ENCODE results near the gene PTPN2.
"Not testable (repeated sequence)": the region's sequence is repeated elsewhere in the genome, so short reads cannot be mapped to it uniquely, and the experiment has no call there.

The PTPN2 gene

GRCh38 chr18:12816451-12816850 is 67.6 kb downstream of the PTPN2 start:
- ATAC-seq (ENCODE audit: low read depth) (no peak), DNase-seq (ENCODE audit: low spot score in 2 of 2) (no peak)
- H3K36me3 Mint-ChIP-seq = peaks cover 29% of the 10 kb centered on the region
- H3K27ac Mint-ChIP-seq = no peak overlapping the region
- no peaks in the 10 kb centered on the region for H3K27me3 Mint-ChIP-seq
- H3K4me1 Mint-ChIP-seq = peaks cover 11% of the 10 kb centered on the region
- no peaks in the 10 kb centered on the region for H3K9me3 Mint-ChIP-seq
- H3K4me3 Mint-ChIP-seq = no peak overlapping the region

GRCh38 chr18:12811191-12811950 is 72.7 kb downstream of the PTPN2 start:
- H3K4me1 Mint-ChIP-seq = peaks cover 2% of the 10 kb centered on the region
- no peak for DNase-seq (ENCODE audit: low spot score in 2 of 2)
- no peaks in the 10 kb centered on the region for H3K9me3 Mint-ChIP-seq
- no peak for ATAC-seq (ENCODE audit: low read depth)
- H3K4me3 Mint-ChIP-seq = no peak overlapping the region
- no peak overlapping the region for H3K27ac Mint-ChIP-seq
- H3K36me3 Mint-ChIP-seq = peaks cover 40% of the 10 kb centered on the region
- no peaks in the 10 kb centered on the region for H3K27me3 Mint-ChIP-seq

- no peaks in the 10 kb centered on the region for H3K27me3 Mint-ChIP-seq
- no peak for DNase-seq (ENCODE audit: low spot score in 2 of 2)
- peak overlapping the region; percentile 20 for H3K27ac Mint-ChIP-seq
- no peak for ATAC-seq (ENCODE audit: low read depth)
- no peak overlapping the region for H3K4me3 Mint-ChIP-seq
- H3K36me3 Mint-ChIP-seq = peaks cover 42% of the 10 kb centered on the region
- peaks cover 17% of the 10 kb centered on the region for H3K4me1 Mint-ChIP-seq
- H3K9me3 Mint-ChIP-seq = no peaks in the 10 kb centered on the region
Observed at GRCh38 chr18:12803069-12803936, 80.7 kb downstream of the PTPN2 start.

- Mint-ChIP-seq H3K4me3 (no peak overlapping the region), H3K4me1 (peaks cover 17% of the 10 kb centered on the region), H3K27me3 (no peaks in the 10 kb centered on the region), H3K36me3 (peaks cover 44% of the 10 kb centered on the region), H3K9me3 (no peaks in the 10 kb centered on the region), H3K27ac (no peak overlapping the region)
- DNase-seq (ENCODE audit: low spot score in 2 of 2) (no peak), ATAC-seq (ENCODE audit: low read depth) (no peak)
Observed at GRCh38 chr18:12802538-12802937, 81.5 kb downstream of the PTPN2 start.

- no peak for ATAC-seq (ENCODE audit: low read depth)
- Mint-ChIP-seq H3K4me3 (no peak overlapping the region), H3K27me3 (no peaks in the 10 kb centered on the region), H3K4me1 (no peaks in the 10 kb centered on the region), H3K9me3 (no peaks in the 10 kb centered on the region), H3K27ac (no peak overlapping the region), H3K36me3 (peaks cover 17% of the 10 kb centered on the region)
- DNase-seq (ENCODE audit: low spot score in 2 of 2) = no peak
Observed at GRCh38 chr18:12796448-12796847, 87.6 kb downstream of the PTPN2 start.

- DNase-seq (ENCODE audit: low spot score in 2 of 2) (no peak), ATAC-seq (ENCODE audit: low read depth) (no peak)
- Mint-ChIP-seq H3K4me3 (no peak overlapping the region), H3K27me3 (no peaks in the 10 kb centered on the region), H3K36me3 (peaks cover 6% of the 10 kb centered on the region), H3K27ac (no peak overlapping the region), H3K9me3 (no peaks in the 10 kb centered on the region), H3K4me1 (no peaks in the 10 kb centered on the region)
Observed at GRCh38 chr18:12791610-12792009, 92.4 kb downstream of the PTPN2 start.

- no peaks in the 10 kb centered on the region for H3K9me3 Mint-ChIP-seq
- ATAC-seq (ENCODE audit: low read depth) (no peak), DNase-seq (ENCODE audit: low spot score in 2 of 2) (no peak)
- H3K27me3 Mint-ChIP-seq = no peaks in the 10 kb centered on the region
- H3K4me3 Mint-ChIP-seq = no peak overlapping the region
- peaks cover 5% of the 10 kb centered on the region for H3K36me3 Mint-ChIP-seq
- no peaks in the 10 kb centered on the region for H3K4me1 Mint-ChIP-seq
- no peak overlapping the region for H3K27ac Mint-ChIP-seq
Observed at GRCh38 chr18:12786669-12787068, 97.4 kb downstream of the PTPN2 start.

GRCh38 chr18:12783524-12783923 is 100.5 kb downstream of the PTPN2 start:
- DNase-seq (ENCODE audit: low spot score in 2 of 2) (no peak), ATAC-seq (ENCODE audit: low read depth) (no peak)
- Mint-ChIP-seq H3K4me3 (no peak overlapping the region), H3K27me3 (no peaks in the 10 kb centered on the region), H3K9me3 (no peaks in the 10 kb centered on the region), H3K36me3 (peaks cover 2% of the 10 kb centered on the region), H3K27ac (peak overlapping the region; percentile 24), H3K4me1 (peaks cover under 1% of the 10 kb centered on the region)

GRCh38 chr18:12782521-12782920 is 101.5 kb downstream of the PTPN2 start:
- H3K4me3 Mint-ChIP-seq = no peak overlapping the region
- no peak for ATAC-seq (ENCODE audit: low read depth)
- H3K27me3 Mint-ChIP-seq = no peaks in the 10 kb centered on the region
- no peak overlapping the region for H3K27ac Mint-ChIP-seq
- no peak for DNase-seq (ENCODE audit: low spot score in 2 of 2)
- H3K36me3 Mint-ChIP-seq = peaks cover 2% of the 10 kb centered on the region
- peaks cover 2% of the 10 kb centered on the region for H3K4me1 Mint-ChIP-seq
- no peaks in the 10 kb centered on the region for H3K9me3 Mint-ChIP-seq

GRCh38 chr18:12779456-12779855 is 104.6 kb downstream of the PTPN2 start:
- H3K27ac Mint-ChIP-seq = no peak overlapping the region
- H3K4me1 Mint-ChIP-seq = peaks cover 2% of the 10 kb centered on the region
- H3K27me3 Mint-ChIP-seq = no peaks in the 10 kb centered on the region
- no peak overlapping the region for H3K4me3 Mint-ChIP-seq
- H3K36me3 Mint-ChIP-seq = no peaks in the 10 kb centered on the region
- no peaks in the 10 kb centered on the region for H3K9me3 Mint-ChIP-seq
- ATAC-seq (ENCODE audit: low read depth) (no peak), DNase-seq (ENCODE audit: low spot score in 2 of 2) (no peak)

- Mint-ChIP-seq H3K4me3 (no peak overlapping the region), H3K36me3 (no peaks in the 10 kb centered on the region), H3K27me3 (no peaks in the 10 kb centered on the region), H3K4me1 (peaks cover 2% of the 10 kb centered on the region), H3K9me3 (no peaks in the 10 kb centered on the region), H3K27ac (no peak overlapping the region)
- no peak for DNase-seq (ENCODE audit: low spot score in 2 of 2)
- ATAC-seq (ENCODE audit: low read depth) = no peak
Observed at GRCh38 chr18:12779043-12779442, 105.0 kb downstream of the PTPN2 start.

GRCh38 chr18:12777500-12777944 is 106.5 kb downstream of the PTPN2 start:
- Mint-ChIP-seq H3K9me3 (no peaks in the 10 kb centered on the region), H3K36me3 (no peaks in the 10 kb centered on the region), H3K4me3 (peak overlapping the region; percentile 56), H3K27me3 (no peaks in the 10 kb centered on the region), H3K27ac (no peak overlapping the region), H3K4me1 (peaks cover 2% of the 10 kb centered on the region)
- ATAC-seq (ENCODE audit: low read depth) (peak; percentile 27), DNase-seq (ENCODE audit: low spot score in 2 of 2) (no peak)

- no peak overlapping the region for H3K27ac Mint-ChIP-seq
- DNase-seq (ENCODE audit: low spot score in 2 of 2) = no peak
- peak overlapping the region; percentile 56 for H3K4me3 Mint-ChIP-seq
- no peaks in the 10 kb centered on the region for H3K36me3 Mint-ChIP-seq
- peak; percentile 15 for ATAC-seq (ENCODE audit: low read depth)
- H3K4me1 Mint-ChIP-seq = peaks cover 2% of the 10 kb centered on the region
- H3K27me3 Mint-ChIP-seq = no peaks in the 10 kb centered on the region
- no peaks in the 10 kb centered on the region for H3K9me3 Mint-ChIP-seq
Observed at GRCh38 chr18:12776821-12777471, 107.1 kb downstream of the PTPN2 start.

GRCh38 chr18:12776415-12776814 is 107.6 kb downstream of the PTPN2 start:
- not testable (repeated sequence) for ATAC-seq (ENCODE audit: low read depth); H3K9me3 Mint-ChIP-seq; DNase-seq (ENCODE audit: low spot score in 2 of 2); H3K27ac Mint-ChIP-seq; H3K4me1 Mint-ChIP-seq; H3K36me3 Mint-ChIP-seq; H3K27me3 Mint-ChIP-seq
- H3K4me3 Mint-ChIP-seq = peak overlapping the region; percentile 41
